Measurements from ENCODE around the gene LCLAT1. TPM values are rescaled to one million over a fixed set of nuclear protein-coding genes. Genes with fewer than 3 reads are reported as not detected.

LCLAT1 gene
- total RNA-seq, 1 experiment from 2014 or later: 36.0 TPM

DNA sequence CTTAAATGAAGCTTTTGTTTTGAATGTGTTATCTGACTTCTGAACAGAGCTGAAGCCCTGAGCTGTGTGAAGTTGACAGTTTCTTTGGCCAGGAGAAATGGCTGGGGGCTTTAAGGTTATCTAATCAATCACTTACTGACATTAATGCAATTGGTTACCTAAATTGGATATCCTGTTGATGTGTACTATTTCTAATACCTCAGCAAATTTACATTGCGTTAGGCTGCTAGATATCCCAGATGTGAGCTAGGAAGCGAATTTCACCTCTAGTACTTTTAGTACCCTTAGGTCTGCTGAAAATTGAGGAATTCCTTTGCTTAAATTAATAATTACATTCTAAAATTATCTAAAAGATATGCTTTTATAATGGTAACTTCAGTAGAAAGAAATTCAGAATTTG lies 102.0 kb downstream of the LCLAT1 start:
- Histone ChIP-seq H3K27ac (ENCODE audit: low read length) (no peak overlapping the region), H3K9me3 (ENCODE audit: control insufficient read depth, insufficient read depth, low read depth, low read length) (peaks cover 3% of the 10 kb centered on the region; the same call in 1 of the 2 replicates), H3K4me3 (ENCODE audit: low read depth in 2 of 2, low read length in 2 of 2) (no peak overlapping the region), H3K4me1 (ENCODE audit: control insufficient read depth, insufficient read depth, low read length) (no peaks in the 10 kb centered on the region), H3K27me3 (ENCODE audit: control insufficient read depth, insufficient read depth, low read length) (no peaks in the 10 kb centered on the region), H3K36me3 (ENCODE audit: control insufficient read depth, insufficient read depth, low read length) (no peaks in the 10 kb centered on the region)
- DNase-seq (ENCODE audit: low read depth, low spot score) (no peak), ATAC-seq (no peak)
- ChIA-PET CTCF (no interaction called here), POLR2A (no interaction called here)
- TF ChIP-seq POLR2AphosphoS5 (IDR thresholded peaks at IDR 0.05; ENCODE audit: low read depth, low read length): no peak
- TF ChIP-seq SIN3A (IDR thresholded peaks at IDR 0.05; ENCODE audit: borderline replicate concordance, insufficient read depth, low read depth, low read length): no peak
- TF ChIP-seq TCF7L2 (IDR thresholded peaks at IDR 0.05; ENCODE audit: low read depth, low read length): no peak
- TF ChIP-seq, protein P1, sequence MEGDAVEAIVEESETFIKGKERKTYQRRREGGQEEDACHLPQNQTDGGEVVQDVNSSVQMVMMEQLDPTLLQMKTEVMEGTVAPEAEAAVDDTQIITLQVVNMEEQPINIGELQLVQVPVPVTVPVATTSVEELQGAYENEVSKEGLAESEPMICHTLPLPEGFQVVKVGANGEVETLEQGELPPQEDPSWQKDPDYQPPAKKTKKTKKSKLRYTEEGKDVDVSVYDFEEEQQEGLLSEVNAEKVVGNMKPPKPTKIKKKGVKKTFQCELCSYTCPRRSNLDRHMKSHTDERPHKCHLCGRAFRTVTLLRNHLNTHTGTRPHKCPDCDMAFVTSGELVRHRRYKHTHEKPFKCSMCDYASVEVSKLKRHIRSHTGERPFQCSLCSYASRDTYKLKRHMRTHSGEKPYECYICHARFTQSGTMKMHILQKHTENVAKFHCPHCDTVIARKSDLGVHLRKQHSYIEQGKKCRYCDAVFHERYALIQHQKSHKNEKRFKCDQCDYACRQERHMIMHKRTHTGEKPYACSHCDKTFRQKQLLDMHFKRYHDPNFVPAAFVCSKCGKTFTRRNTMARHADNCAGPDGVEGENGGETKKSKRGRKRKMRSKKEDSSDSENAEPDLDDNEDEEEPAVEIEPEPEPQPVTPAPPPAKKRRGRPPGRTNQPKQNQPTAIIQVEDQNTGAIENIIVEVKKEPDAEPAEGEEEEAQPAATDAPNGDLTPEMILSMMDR (IDR thresholded peaks at IDR 0.05): no peak
- TF ChIP-seq, protein P2, sequence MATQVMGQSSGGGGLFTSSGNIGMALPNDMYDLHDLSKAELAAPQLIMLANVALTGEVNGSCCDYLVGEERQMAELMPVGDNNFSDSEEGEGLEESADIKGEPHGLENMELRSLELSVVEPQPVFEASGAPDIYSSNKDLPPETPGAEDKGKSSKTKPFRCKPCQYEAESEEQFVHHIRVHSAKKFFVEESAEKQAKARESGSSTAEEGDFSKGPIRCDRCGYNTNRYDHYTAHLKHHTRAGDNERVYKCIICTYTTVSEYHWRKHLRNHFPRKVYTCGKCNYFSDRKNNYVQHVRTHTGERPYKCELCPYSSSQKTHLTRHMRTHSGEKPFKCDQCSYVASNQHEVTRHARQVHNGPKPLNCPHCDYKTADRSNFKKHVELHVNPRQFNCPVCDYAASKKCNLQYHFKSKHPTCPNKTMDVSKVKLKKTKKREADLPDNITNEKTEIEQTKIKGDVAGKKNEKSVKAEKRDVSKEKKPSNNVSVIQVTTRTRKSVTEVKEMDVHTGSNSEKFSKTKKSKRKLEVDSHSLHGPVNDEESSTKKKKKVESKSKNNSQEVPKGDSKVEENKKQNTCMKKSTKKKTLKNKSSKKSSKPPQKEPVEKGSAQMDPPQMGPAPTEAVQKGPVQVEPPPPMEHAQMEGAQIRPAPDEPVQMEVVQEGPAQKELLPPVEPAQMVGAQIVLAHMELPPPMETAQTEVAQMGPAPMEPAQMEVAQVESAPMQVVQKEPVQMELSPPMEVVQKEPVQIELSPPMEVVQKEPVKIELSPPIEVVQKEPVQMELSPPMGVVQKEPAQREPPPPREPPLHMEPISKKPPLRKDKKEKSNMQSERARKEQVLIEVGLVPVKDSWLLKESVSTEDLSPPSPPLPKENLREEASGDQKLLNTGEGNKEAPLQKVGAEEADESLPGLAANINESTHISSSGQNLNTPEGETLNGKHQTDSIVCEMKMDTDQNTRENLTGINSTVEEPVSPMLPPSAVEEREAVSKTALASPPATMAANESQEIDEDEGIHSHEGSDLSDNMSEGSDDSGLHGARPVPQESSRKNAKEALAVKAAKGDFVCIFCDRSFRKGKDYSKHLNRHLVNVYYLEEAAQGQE (IDR thresholded peaks at IDR 0.05; ENCODE audit: insufficient read depth in 1 of 2, low read depth in 2 of 2, low read length in 1 of 2): no peak
- BruUV-seq (replicated peaks): no TSS peak
- in situ Hi-C loops (cut with HindIII; ENCODE audit: low pct_unique_long_range_greater_than_20kb, low sequenced_read_pairs) (no loop called here), intact Hi-C loops (cut with micrococcal nuclease; ENCODE audit: unreplicated experiment) (no loop called here)

DNA sequence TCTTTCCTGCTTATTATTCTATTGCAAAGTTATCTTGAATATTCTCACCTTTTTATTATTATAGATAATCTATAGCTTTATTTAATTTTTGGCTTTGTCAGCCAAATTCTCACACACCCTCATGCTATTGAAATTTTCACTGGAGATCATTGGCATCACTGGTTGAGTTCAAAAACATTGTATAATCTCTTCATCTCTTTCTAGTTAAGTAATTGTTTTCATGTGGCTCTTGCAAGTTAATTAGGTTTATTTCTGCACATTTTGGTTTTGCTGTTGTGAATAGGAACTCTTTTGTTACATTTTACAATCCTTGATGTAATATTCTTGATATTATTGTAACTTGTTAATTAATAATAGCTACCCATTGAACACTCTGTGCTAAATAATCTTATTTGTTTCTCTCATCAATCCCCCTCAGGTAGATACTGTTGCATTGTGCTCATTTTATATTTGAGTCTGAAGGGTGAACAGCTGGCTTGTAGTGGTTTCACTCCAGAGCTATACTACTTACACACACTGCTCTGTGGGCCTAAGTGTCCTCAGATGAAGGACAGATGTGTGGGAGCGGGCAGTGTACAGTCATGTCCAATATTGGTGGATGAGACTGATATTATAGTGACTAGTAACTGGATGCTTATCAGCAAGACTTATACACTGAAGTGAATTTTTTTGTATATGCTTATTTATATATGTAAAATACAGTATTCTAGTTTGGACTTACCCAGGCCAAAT lies 112.7 kb downstream of the LCLAT1 start:
- H3K4me3 ChIP-seq (ENCODE audit: low read depth in 2 of 2, low read length in 2 of 2): no peak overlapping the region
- intact Hi-C loops (cut with micrococcal nuclease; ENCODE audit: unreplicated experiment): no loop called here
- CTCF ChIA-PET: no interaction called here

More for the DNA sequence above, 112.7 kb downstream of the LCLAT1 start:
- no peak for TF ChIP-seq TCF7L2 (IDR thresholded peaks at IDR 0.05; ENCODE audit: low read depth, low read length)
- TF ChIP-seq, protein P1 (IDR thresholded peaks at IDR 0.05): no peak
- no peak for TF ChIP-seq POLR2AphosphoS5 (IDR thresholded peaks at IDR 0.05; ENCODE audit: low read depth, low read length)
- TF ChIP-seq, protein P2 (IDR thresholded peaks at IDR 0.05; ENCODE audit: insufficient read depth in 1 of 2, low read depth in 2 of 2, low read length in 1 of 2): no peak
- TF ChIP-seq SIN3A (IDR thresholded peaks at IDR 0.05; ENCODE audit: borderline replicate concordance, insufficient read depth, low read depth, low read length): no peak
- H3K27ac ChIP-seq (ENCODE audit: low read length): no peak overlapping the region
- no TSS peak for BruUV-seq (replicated peaks)
- in situ Hi-C loops (cut with HindIII; ENCODE audit: low pct_unique_long_range_greater_than_20kb, low sequenced_read_pairs): no loop called here
- H3K27me3 ChIP-seq (ENCODE audit: control insufficient read depth, insufficient read depth, low read length): no peaks in the 10 kb centered on the region
- H3K36me3 ChIP-seq (ENCODE audit: control insufficient read depth, insufficient read depth, low read length): no peaks in the 10 kb centered on the region
- POLR2A ChIA-PET: no interaction called here
- ATAC-seq (no peak), DNase-seq (ENCODE audit: low read depth, low spot score) (no peak)
- H3K4me1 ChIP-seq (ENCODE audit: control insufficient read depth, insufficient read depth, low read length): no peaks in the 10 kb centered on the region
- H3K9me3 ChIP-seq (ENCODE audit: control insufficient read depth, insufficient read depth, low read depth, low read length): no peaks in the 10 kb centered on the region
